ENCODE measurements around the gene C3orf20. TPM values are rescaled to one million over a fixed set of nuclear protein-coding genes. Genes with fewer than 3 reads are reported as not detected.

Gene C3orf20
- total RNA-seq, 1 donor from 2014 or later: not detected

DNA sequence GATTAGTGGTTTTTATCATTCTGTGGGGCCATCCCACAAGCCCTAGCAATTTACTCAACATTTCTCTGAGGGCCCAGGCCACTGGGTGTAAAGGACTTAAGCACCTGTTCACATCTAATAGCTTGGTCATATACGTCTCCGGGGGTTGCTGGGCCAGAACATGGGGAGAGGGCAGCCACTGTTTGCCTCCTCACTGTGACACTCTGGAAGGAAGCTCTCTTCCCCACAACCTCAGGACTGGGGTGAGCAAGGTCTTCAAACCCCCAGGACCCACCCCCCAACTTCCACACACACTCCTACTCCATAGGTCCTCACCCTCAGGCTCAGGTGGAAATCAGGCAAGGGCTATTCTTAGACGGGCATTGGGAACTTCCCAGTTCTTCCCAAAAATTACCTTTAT, 28.9 kb downstream of the C3orf20 start:
- Mint-ChIP-seq H3K27me3 (ENCODE audit: low read depth) (peaks cover 10% of the 10 kb centered on the region), H3K36me3 (ENCODE audit: low read depth) (no peaks in the 10 kb centered on the region), H3K4me3 (ENCODE audit: unreplicated experiment) (no peak overlapping the region), H3K4me1 (ENCODE audit: low read depth) (no peaks in the 10 kb centered on the region), H3K9me3 (ENCODE audit: low read depth) (peaks cover 3% of the 10 kb centered on the region), H3K27ac (ENCODE audit: unreplicated experiment) (no peak overlapping the region)
- TF ChIP-seq CTCF (IDR thresholded peaks at IDR 0.05): no peak
- no peak for DNase-seq (ENCODE audit: low spot score)

DNA sequence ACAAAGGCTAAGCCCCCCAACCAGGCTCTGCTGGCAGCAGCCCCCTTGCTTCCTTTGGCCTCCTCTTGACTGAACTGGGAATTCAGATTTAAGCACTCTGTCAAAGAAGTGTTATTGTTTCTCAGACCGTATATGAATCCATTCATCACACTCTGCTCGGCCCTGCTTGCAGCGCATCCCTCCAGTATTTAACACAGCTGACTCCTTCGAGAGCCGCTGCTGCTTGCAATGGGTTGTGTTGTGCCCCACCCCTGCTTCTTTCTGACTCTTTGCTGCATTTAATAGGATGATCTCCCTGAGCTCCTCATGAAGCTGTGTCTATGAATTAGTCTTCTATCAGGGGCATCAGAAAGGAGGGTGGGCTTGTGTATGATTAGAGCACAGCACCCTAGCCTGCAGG, 31.2 kb downstream of the C3orf20 start:
- peaks cover 18% of the 10 kb centered on the region for H3K27me3 Mint-ChIP-seq (ENCODE audit: low read depth)
- TF ChIP-seq CTCF (IDR thresholded peaks at IDR 0.05): no peak
- no peak for DNase-seq (ENCODE audit: low spot score)
- no peak overlapping the region for H3K4me3 Mint-ChIP-seq (ENCODE audit: unreplicated experiment)
- no peak overlapping the region for H3K27ac Mint-ChIP-seq (ENCODE audit: unreplicated experiment)
- peaks cover 16% of the 10 kb centered on the region for H3K9me3 Mint-ChIP-seq (ENCODE audit: low read depth)
- no peaks in the 10 kb centered on the region for H3K36me3 Mint-ChIP-seq (ENCODE audit: low read depth)
- H3K4me1 Mint-ChIP-seq (ENCODE audit: low read depth): no peaks in the 10 kb centered on the region

DNA sequence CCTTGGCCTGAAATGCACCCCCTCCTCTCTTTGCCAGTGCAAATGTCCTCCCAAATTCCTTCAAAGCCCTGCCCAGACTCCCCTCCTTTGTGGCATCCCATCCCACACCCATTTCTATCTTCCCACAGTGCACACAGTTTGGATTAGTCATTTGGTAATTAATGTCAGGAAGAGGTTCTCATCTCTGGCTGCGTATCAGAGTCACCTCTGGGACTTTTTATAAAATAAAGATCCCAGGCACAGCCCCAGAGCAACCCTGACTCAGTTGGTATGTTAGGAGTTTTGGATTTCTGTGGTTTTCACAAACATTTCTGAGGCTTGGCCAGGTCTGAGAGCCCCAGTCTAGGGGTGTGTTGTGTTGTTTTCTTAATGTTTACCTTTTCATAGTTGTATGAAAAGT, 41.6 kb downstream of the C3orf20 start:
- peaks cover 23% of the 10 kb centered on the region for H3K27me3 Mint-ChIP-seq (ENCODE audit: low read depth)
- H3K4me1 Mint-ChIP-seq (ENCODE audit: low read depth): no peaks in the 10 kb centered on the region
- H3K27ac Mint-ChIP-seq (ENCODE audit: unreplicated experiment): no peak overlapping the region
- no peak for DNase-seq (ENCODE audit: low spot score)
- no peak for TF ChIP-seq CTCF (IDR thresholded peaks at IDR 0.05)
- no peaks in the 10 kb centered on the region for H3K36me3 Mint-ChIP-seq (ENCODE audit: low read depth)
- no peak overlapping the region for H3K4me3 Mint-ChIP-seq (ENCODE audit: unreplicated experiment)
- peaks cover 12% of the 10 kb centered on the region for H3K9me3 Mint-ChIP-seq (ENCODE audit: low read depth)

DNA sequence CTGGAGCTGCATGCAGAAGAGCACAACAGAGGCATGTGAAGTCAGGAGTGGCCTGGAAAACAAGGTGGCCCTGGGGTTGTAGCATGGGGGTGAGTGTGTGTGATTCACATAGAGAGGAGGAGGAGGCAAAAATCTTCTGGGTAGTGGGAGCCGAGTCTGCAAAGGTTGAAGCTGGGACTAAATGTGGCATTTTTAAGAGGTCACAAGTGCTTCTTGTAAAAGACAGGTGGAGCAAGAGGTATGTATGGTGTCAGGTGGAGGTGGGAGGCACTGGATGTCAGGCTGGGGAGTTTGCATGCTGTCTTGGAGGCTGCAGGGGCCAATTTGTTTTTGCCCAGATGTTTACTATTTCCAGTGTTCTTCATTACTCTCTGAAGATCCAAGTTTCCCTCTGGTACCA, 42.4 kb downstream of the C3orf20 start:
- H3K4me3 Mint-ChIP-seq (ENCODE audit: unreplicated experiment): no peak overlapping the region
- peaks cover 10% of the 10 kb centered on the region for H3K9me3 Mint-ChIP-seq (ENCODE audit: low read depth)
- no peak for TF ChIP-seq CTCF (IDR thresholded peaks at IDR 0.05)
- no peak for DNase-seq (ENCODE audit: low spot score)
- H3K36me3 Mint-ChIP-seq (ENCODE audit: low read depth): no peaks in the 10 kb centered on the region
- H3K27ac Mint-ChIP-seq (ENCODE audit: unreplicated experiment): no peak overlapping the region
- H3K27me3 Mint-ChIP-seq (ENCODE audit: low read depth): peaks cover 23% of the 10 kb centered on the region
- no peaks in the 10 kb centered on the region for H3K4me1 Mint-ChIP-seq (ENCODE audit: low read depth)

GRCh38 chr3:14718539-14718938, 43.6 kb downstream of the C3orf20 start:
- Mint-ChIP-seq H3K4me3 (ENCODE audit: unreplicated experiment) (no peak overlapping the region), H3K27ac (ENCODE audit: unreplicated experiment) (no peak overlapping the region)

More at GRCh38 chr3:14718539-14718938, 43.6 kb downstream of the C3orf20 start:
- H3K9me3 Mint-ChIP-seq (ENCODE audit: low read depth): no peaks in the 10 kb centered on the region
- H3K4me1 Mint-ChIP-seq (ENCODE audit: low read depth): no peaks in the 10 kb centered on the region
- peaks cover 23% of the 10 kb centered on the region for H3K27me3 Mint-ChIP-seq (ENCODE audit: low read depth)
- no peaks in the 10 kb centered on the region for H3K36me3 Mint-ChIP-seq (ENCODE audit: low read depth)
- no peak for DNase-seq (ENCODE audit: low spot score)
- no peak for TF ChIP-seq CTCF (IDR thresholded peaks at IDR 0.05)

All from chondrocyte (in vitro differentiated cells).